Brain microvascular endothelial cell (primary cell): ENCODE data around the gene NDUFAF4.
A peak's percentile ranks its signal among the peaks of the same experiment; 100 is the strongest.

Experiments used
- DNase-seq: peaks from one replicate; pipeline ENCODE4 v3.0.0-alpha.2; 2020
- H3K27ac ChIP-seq: fragments of 250-450 bp; sonication (Bioruptor Pico); 2 replicates; pipeline ENCODE4 v1.5.1; 2020; ENCODE audit warnings: mild to moderate bottlenecking, moderate library complexity
- H3K27me3 ChIP-seq: fragments of 250-450 bp; sonication (Bioruptor Pico); replicated peaks from 2 replicates; pipeline ENCODE4 v1.5.1; 2020; ENCODE audit warnings: mild to moderate bottlenecking
- H3K36me3 ChIP-seq: fragments of 250-450 bp; sonication (Bioruptor Pico); replicated peaks from 2 replicates; pipeline ENCODE4 v1.5.1; 2020; ENCODE audit warnings: mild to moderate bottlenecking
- H3K4me3 ChIP-seq: 2 replicates; pipeline ENCODE4 v1.5.1; 2011; ENCODE audit warnings: low read depth, mild to moderate bottlenecking, control low read depth, low read length, moderate library complexity
- CTCF ChIP-seq: IDR thresholded peaks from 2 replicates; pipeline ENCODE4 v1.5.1; 2011; ENCODE audit warnings: low read depth, mild to moderate bottlenecking, moderate library complexity, low read length, control low read depth, inconsistent platforms; ENCODE audit errors: missing control alignments
- in situ Hi-C: cut with HindIII; loops from 2 replicates; pipeline ENCODE4 v1.10.0; 2017; ENCODE audit warnings: low sequenced_read_pairs, low pct_ligation_motif_present

The NDUFAF4 gene

DNA sequence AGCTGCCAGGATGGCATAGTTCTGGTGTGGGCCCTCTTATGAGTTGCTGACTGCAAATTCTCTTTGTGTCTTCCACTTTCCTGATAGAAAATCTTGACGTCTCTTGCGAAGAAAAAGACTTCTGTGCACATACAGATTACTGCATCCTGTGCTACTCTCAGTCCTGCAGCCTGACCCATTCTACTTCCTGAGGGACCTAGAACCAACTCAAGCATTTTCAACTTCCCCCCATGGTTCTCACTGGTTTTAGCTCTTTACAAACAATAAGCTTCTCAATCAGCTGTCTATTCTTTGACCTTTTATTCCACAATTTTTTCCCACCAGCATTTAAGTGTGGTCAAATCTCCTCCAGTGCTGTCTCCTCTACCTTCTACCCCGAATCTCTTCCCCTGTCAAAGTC lies 13.5 kb upstream of the NDUFAF4 start:
- in situ Hi-C loops: no loop called here

DNA sequence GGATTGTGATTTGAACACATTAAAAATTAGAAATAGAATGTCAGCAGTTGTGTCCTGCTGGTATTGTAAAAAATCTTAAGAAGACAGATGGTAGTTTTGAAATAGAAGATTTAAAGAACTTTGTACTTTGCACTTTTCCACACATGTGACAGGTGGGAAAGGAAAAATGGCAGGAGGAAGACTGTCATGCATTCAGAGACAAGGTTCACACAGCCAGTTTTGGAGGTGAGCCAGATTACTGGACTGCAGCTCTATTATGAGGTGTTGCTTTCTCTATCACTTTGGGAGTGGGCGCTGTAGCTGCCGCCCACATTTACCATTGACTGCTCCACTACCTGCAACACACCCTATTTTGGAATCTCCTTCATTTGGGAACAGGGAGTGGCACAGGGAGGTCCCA lies 12.1 kb upstream of the NDUFAF4 start:
- Histone ChIP-seq H3K27me3 (no peaks in the 10 kb centered on the region), H3K36me3 (no peaks in the 10 kb centered on the region), H3K4me3 (no peak overlapping the region), H3K27ac (no peak overlapping the region)
- TF ChIP-seq CTCF: no peak
- in situ Hi-C loops: no loop called here
- no peak for DNase-seq

More for the DNA sequence above, 13.5 kb upstream of the NDUFAF4 start:
- Histone ChIP-seq H3K36me3 (no peaks in the 10 kb centered on the region), H3K27ac (no peak overlapping the region), H3K4me3 (no peak overlapping the region), H3K27me3 (no peaks in the 10 kb centered on the region)
- DNase-seq: no peak
- no peak for TF ChIP-seq CTCF

GRCh38 chr6:96907498-96907897 lies 9.8 kb upstream of the NDUFAF4 start:
- Histone ChIP-seq H3K27ac (no peak overlapping the region), H3K4me3 (no peak overlapping the region), H3K27me3 (no peaks in the 10 kb centered on the region), H3K36me3 (no peaks in the 10 kb centered on the region)
- in situ Hi-C loops: no loop called here
- DNase-seq: peak; percentile 31
- TF ChIP-seq CTCF: no peak

- Histone ChIP-seq H3K4me3 (no peak overlapping the region), H3K27ac (no peak overlapping the region), H3K36me3 (no peaks in the 10 kb centered on the region), H3K27me3 (no peaks in the 10 kb centered on the region)
- in situ Hi-C loops: no loop called here
- DNase-seq: no peak
- no peak for TF ChIP-seq CTCF
These were observed 3.2 kb upstream of the NDUFAF4 start for GRCh38 chr6:96900873-96901272.

DNA sequence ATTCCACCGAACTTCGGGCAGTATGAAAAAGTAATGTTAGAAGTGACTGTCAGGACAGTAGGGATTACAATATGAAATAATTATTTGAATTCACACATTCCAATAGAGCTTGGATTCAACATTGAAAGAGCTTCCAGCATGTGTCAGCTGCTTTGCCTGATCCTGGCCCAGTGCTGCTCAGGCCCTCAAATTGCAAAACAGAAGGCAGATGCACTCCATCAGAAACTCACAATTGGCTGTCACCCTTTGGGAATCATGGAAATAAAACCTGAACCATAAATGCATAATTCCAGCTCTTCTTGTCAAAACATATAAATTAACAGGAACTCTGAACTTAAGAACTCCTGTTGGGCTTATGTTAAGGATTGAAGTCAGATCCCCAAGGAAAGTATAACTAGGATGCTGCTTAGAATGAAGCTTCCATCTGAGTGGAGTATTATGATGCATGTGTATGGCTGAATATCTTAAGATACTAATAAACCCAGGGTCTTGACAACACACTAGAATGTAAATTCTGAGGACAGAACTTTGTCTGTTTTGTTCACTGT lies 1.8 kb upstream of the NDUFAF4 start:
- H3K4me3 ChIP-seq: no peak overlapping the region
- in situ Hi-C loops: no loop called here
- no peaks in the 10 kb centered on the region for H3K36me3 ChIP-seq
- no peak overlapping the region for H3K27ac ChIP-seq
- DNase-seq: no peak
- no peaks in the 10 kb centered on the region for H3K27me3 ChIP-seq
- TF ChIP-seq CTCF: no peak

- DNase-seq: peak; percentile 44
- Histone ChIP-seq H3K27ac (peak overlapping the region; percentile 78), H3K27me3 (no peaks in the 10 kb centered on the region), H3K36me3 (no peaks in the 10 kb centered on the region), H3K4me3 (no peak overlapping the region)
- in situ Hi-C loops: no loop called here
- peak; percentile 57 for TF ChIP-seq CTCF
These were observed 1.3 kb upstream of the NDUFAF4 start for GRCh38 chr6:96899019-96899418.
